Endothelial cell of umbilical vein (primary cell): Measurements from ENCODE around the gene LPIN1. TPM values are rescaled to one million over a fixed set of nuclear protein-coding genes. Genes with fewer than 3 reads are reported as not detected.

Experiments used
- BruUV-seq: library from RNA; stranded (reverse); fragments of 400-500 nt; replicated peaks from 2 replicates; lab custom pipeline; 2021; lab: Mats Ljungman, UMichigan
- CTCF ChIA-PET: fragments of 300-600, 350-600 bp; sonication (Branson Sonifier 250); formaldehyde crosslinking; loops from one replicate; lab custom pipeline; 2021; ENCODE audit warnings: antibody characterized with exemption, inconsistent platforms; lab: Charles Lee
- POLR2A ChIA-PET: fragments of 300-600, 350-600 bp; sonication (Branson Sonifier 250); formaldehyde crosslinking; loops from one replicate; lab custom pipeline; 2021; ENCODE audit warnings: antibody characterized with exemption, inconsistent platforms; lab: Charles Lee
- DNase-seq: peaks from one replicate; pipeline ENCODE4 v3.0.0-alpha.2; 2011; ENCODE audit warnings: low read depth, low spot score
- FAIRE-seq: peaks from 2 replicates; lab custom pipeline; 2011; peaks lifted over from hg19 to GRCh38; lab: Jason Lieb, UNC
- H2AFZ ChIP-seq: 2 replicates; pipeline ENCODE4 v1.6.0; 2012; ENCODE audit warnings: low read depth, low read length, control low read depth, inconsistent platforms
- H3K27ac ChIP-seq: 2 replicates; pipeline ENCODE4 v1.5.1; 2011; ENCODE audit warnings: low read depth, mild to moderate bottlenecking, control low read depth, low read length, moderate library complexity; ENCODE audit not compliant: insufficient read depth
- H3K27me3 ChIP-seq, 2 experiments: 2 replicates each; pipeline versions ENCODE4 v1.6.0 to v1.6.1; 2011; ENCODE audit warnings: low read length in 2 of 2, mixed read lengths in 1 of 2; ENCODE audit not compliant: control insufficient read depth in 2 of 2, insufficient read depth in 2 of 2
- H3K36me3 ChIP-seq, 2 experiments: 2 replicates in 1 of 2; 3 replicates in 1 of 2; pipeline ENCODE4 v1.5.1; 2011; ENCODE audit warnings: low read length in 2 of 2, mild to moderate bottlenecking in 1 of 2, moderate library complexity in 1 of 2; ENCODE audit not compliant: control insufficient read depth in 2 of 2, insufficient read depth in 2 of 2; ENCODE audit errors: extremely low read depth in 1 of 2
- H3K4me1 ChIP-seq: 3 replicates; pipeline ENCODE4 v1.5.1; 2011; ENCODE audit warnings: mild to moderate bottlenecking, low read length; ENCODE audit not compliant: control insufficient read depth, insufficient read depth; ENCODE audit errors: extremely low read depth
- H3K4me2 ChIP-seq: 2 replicates; pipeline ENCODE4 v1.6.1; 2011; ENCODE audit warnings: low read length, control low read depth, mixed read lengths; ENCODE audit not compliant: insufficient read depth
- H3K4me3 ChIP-seq, 3 experiments: fragments of 200-600 bp in 1 of 3; sonication (generic), shearing (Covaris generic) in 1 of 3; replicated peaks in 1 of 3; 2 replicates each; pipeline ENCODE4 v1.5.1; 2011 to 2016; ENCODE audit warnings: control low read depth in 3 of 3, low read length in 3 of 3, mild to moderate bottlenecking in 2 of 3, inconsistent platforms in 1 of 3, low read depth in 1 of 3, moderate library complexity in 1 of 3; ENCODE audit not compliant: insufficient read depth in 1 of 3
- H3K79me2 ChIP-seq: 2 replicates; pipeline ENCODE4 v1.6.0; 2012; ENCODE audit warnings: low read length, inconsistent platforms; ENCODE audit not compliant: control insufficient read depth, insufficient read depth
- H3K9ac ChIP-seq: replicated peaks from 2 replicates; pipeline ENCODE3; 2011; ENCODE audit warnings: low read length, control low read depth; ENCODE audit not compliant: insufficient read depth; ENCODE audit errors: extremely low read depth
- H3K9me1 ChIP-seq: replicated peaks from 3 replicates; pipeline ENCODE4 v1.6.0; 2011; ENCODE audit warnings: mild to moderate bottlenecking, low read length; ENCODE audit not compliant: control insufficient read depth, insufficient read depth; ENCODE audit errors: extremely low read depth
- H3K9me3 ChIP-seq: replicated peaks from 2 replicates; pipeline ENCODE4 v1.5.1; 2012; ENCODE audit warnings: low read length, inconsistent platforms; ENCODE audit not compliant: control insufficient read depth, insufficient read depth
- H4K20me1 ChIP-seq: replicated peaks from 2 replicates; pipeline ENCODE3; 2011; ENCODE audit warnings: mild to moderate bottlenecking, low read length; ENCODE audit not compliant: control insufficient read depth, insufficient read depth; ENCODE audit errors: extremely low read depth
- CTCF ChIP-seq, 2 donors: IDR thresholded peaks; 1 replicate in 1 of 2; 2 replicates in 1 of 2; pipeline ENCODE4 v1.5.1; 2011; ENCODE audit warnings: low read length in 2 of 2, mild to moderate bottlenecking in 2 of 2, moderate library complexity in 2 of 2, control low read depth in 1 of 2, inconsistent platforms in 1 of 2, low read depth in 1 of 2; ENCODE audit not compliant: insufficient read depth in 1 of 2; ENCODE audit errors: extremely low read depth in 1 of 2
- EZH2 ChIP-seq: IDR thresholded peaks from 2 replicates; pipeline ENCODE4 v1.6.1; 2012; ENCODE audit warnings: borderline replicate concordance, low read depth, mild to moderate bottlenecking, moderate library complexity, low read length, inconsistent platforms; ENCODE audit not compliant: severe bottlenecking
- FOS ChIP-seq: IDR thresholded peaks from 2 replicates; pipeline ENCODE4 v1.6.1; 2011; ENCODE audit warnings: mild to moderate bottlenecking, low read length, moderate library complexity, borderline replicate concordance; ENCODE audit not compliant: insufficient read depth
- GATA2 ChIP-seq: IDR thresholded peaks from 2 replicates; pipeline ENCODE4 v1.7.0; 2011; ENCODE audit warnings: low read depth, mild to moderate bottlenecking, moderate library complexity, mixed read lengths, low read length; ENCODE audit not compliant: insufficient read length, insufficient read depth
- JUN ChIP-seq: IDR thresholded peaks from 2 replicates; pipeline ENCODE4 v1.6.1; 2011; ENCODE audit warnings: borderline replicate concordance, low read depth; ENCODE audit not compliant: insufficient read length, insufficient read depth
- MAX ChIP-seq: IDR thresholded peaks from 2 replicates; pipeline ENCODE4 v1.6.1; 2011; ENCODE audit not compliant: insufficient read depth, insufficient read length
- MYC ChIP-seq: IDR thresholded peaks from one replicate; pipeline ENCODE4 v1.6.1; 2011; ENCODE audit warnings: mild to moderate bottlenecking, low read depth, low read length
- POLR2A ChIP-seq: IDR thresholded peaks from 2 replicates; pipeline ENCODE4 v1.6.1; 2012; ENCODE audit warnings: low read depth, mild to moderate bottlenecking, control low read depth, low read length
- POLR2AphosphoS5 ChIP-seq: IDR thresholded peaks from 2 replicates; pipeline ENCODE4 v1.6.1; 2012; ENCODE audit warnings: low read depth, mild to moderate bottlenecking, control low read depth, low read length, moderate library complexity; ENCODE audit not compliant: insufficient read depth
- dilution Hi-C: fragments of 300-500 bp; cut with MboI; formaldehyde crosslinking; loops from one replicate; pipeline ENCODE4 v1.15.0; 2019; ENCODE audit warnings: low sequenced_read_pairs; ENCODE audit not compliant: extremely low pct_ligation_motif_present
- intact Hi-C: fragments of 100-400 bp; cut with micrococcal nuclease; formaldehyde crosslinking; loops from one replicate; pipeline ENCODE4 v1.10.0; 2022
- polyA plus RNA-seq, 4 experiments: library from polyadenylated mRNA; depleted of rRNA in 3 of 4; stranded (reverse) in 3 of 4; unstranded in 1 of 4; fragments of >200 nt; gene quantifications; 2 replicates each; pipeline versions ENCODE4 v1.2.1 to v1.2.3, GENCODE V29; 2011 to 2012; ENCODE audit warnings: missing spikeins in 1 of 4
- total RNA-seq: library from RNA; stranded (reverse); gene quantifications from 2 replicates; pipeline ENCODE4 v1.2.3, GENCODE V29; 2021

LPIN1 gene
- total and polyA plus RNA-seq, 2 donors (not counting 3 experiments of a cell fraction or from before 2014, with no cell fraction given): 26.6 to 80.4 TPM

GRCh38 chr2:11790228-11790627 is 43.8 kb downstream of the LPIN1 start:
- peaks cover 34 to 42% of the 10 kb centered on the region in 2 experiments for H3K36me3 ChIP-seq
- H3K4me1 ChIP-seq: no peaks in the 10 kb centered on the region
- no peak overlapping the region for H3K4me3 ChIP-seq
- no peaks in the 10 kb centered on the region for H4K20me1 ChIP-seq
- H2AFZ ChIP-seq: no peak overlapping the region
- no peak overlapping the region for H3K27ac ChIP-seq
- H3K4me2 ChIP-seq: no peak overlapping the region
- intact Hi-C loops: no loop called here
- dilution Hi-C loops: no loop called here
- FAIRE-seq (no peak), DNase-seq (no peak)
- no peaks in the 10 kb centered on the region for H3K9me3 ChIP-seq
- POLR2A ChIA-PET: no interaction called here
- no peaks in the 10 kb centered on the region for H3K27me3 ChIP-seq
- CTCF ChIA-PET: interaction anchor here (0.6 to 1.2 kb wide), 3 partner anchors 11 to 102 kb away, joined by 3 to 4 read pairs (median 4); no protein-coding TSS in a partner anchor
- TF ChIP-seq MYC (no peak), CTCF (IDR thresholded peaks at IDR 0.05; ENCODE audit: extremely low read depth in 1 of 2, insufficient read depth in 1 of 2, low read depth in 1 of 2, low read length in 2 of 2) (no peak)
- no peak overlapping the region for H3K9ac ChIP-seq
- H3K79me2 ChIP-seq: no peaks in the 10 kb centered on the region
- no peaks in the 10 kb centered on the region for H3K9me1 ChIP-seq
- no TSS peak for BruUV-seq

- Histone ChIP-seq H3K4me3 (no peak overlapping the region), H3K9me3 (no peaks in the 10 kb centered on the region), H3K4me1 (no peaks in the 10 kb centered on the region), H3K27ac (no peak overlapping the region), H3K9me1 (no peaks in the 10 kb centered on the region), H3K79me2 (no peaks in the 10 kb centered on the region), H3K27me3 (no peaks in the 10 kb centered on the region), H2AFZ (no peak overlapping the region), H3K36me3 (peaks cover 39 to 46% of the 10 kb centered on the region in 2 experiments), H4K20me1 (no peaks in the 10 kb centered on the region), H3K4me2 (no peak overlapping the region), H3K9ac (no peak overlapping the region)
- intact Hi-C loops (no loop called here), dilution Hi-C loops (no loop called here)
- BruUV-seq: no TSS peak
- TF ChIP-seq GATA2: no peak
- TF ChIP-seq MAX: no peak
- no peak for TF ChIP-seq MYC
- TF ChIP-seq FOS: no peak
- TF ChIP-seq JUN: no peak
- TF ChIP-seq CTCF (IDR thresholded peaks at IDR 0.05; ENCODE audit: extremely low read depth in 1 of 2, insufficient read depth in 1 of 2, low read depth in 1 of 2, low read length in 2 of 2): no peak
- no peak for TF ChIP-seq POLR2A
- no peak for TF ChIP-seq POLR2AphosphoS5
- no peak for TF ChIP-seq EZH2
- ChIA-PET POLR2A (no interaction called here), CTCF (no interaction called here)
- FAIRE-seq: no peak
- no peak for DNase-seq
These were observed 49.2 kb downstream of the LPIN1 start for GRCh38 chr2:11795590-11795989.
